ENCODE data around the gene SMIM12. TPM values are rescaled to one million over a fixed set of nuclear protein-coding genes. Genes with fewer than 3 reads are reported as not detected.

Gene SMIM12
- polyA plus RNA-seq, 1 donor from 2014 or later = 42.6 TPM

- Histone ChIP-seq H3K36me3 (ENCODE audit: insufficient read depth, low read length) (no peaks in the 10 kb centered on the region), H3K27me3 (ENCODE audit: insufficient read depth, low read depth, low read length) (no peaks in the 10 kb centered on the region), H3K4me2 (ENCODE audit: low read length) (no peak overlapping the region), H3K9me2 (ENCODE audit: insufficient read depth, low read length) (no peaks in the 10 kb centered on the region), H3K4me3 (ENCODE audit: low read length) (peak overlapping the region; percentile 55), H3K79me2 (replicated peaks; ENCODE audit: insufficient read depth, low read length) (no peaks in the 10 kb centered on the region), H3F3A (ENCODE audit: insufficient read depth, low read length, poor library complexity, severe bottlenecking) (no peaks in the 10 kb centered on the region), H3K9me3 (ENCODE audit: low read length) (no peaks in the 10 kb centered on the region), H2AFZ (ENCODE audit: low read depth, low read length) (no peak overlapping the region), H3K27ac (ENCODE audit: low read length) (no peak overlapping the region), H3K9ac (ENCODE audit: low read length) (peak overlapping the region; percentile 31), H4K20me1 (ENCODE audit: insufficient read depth) (no peaks in the 10 kb centered on the region)
- peak; percentile 59 for TF ChIP-seq RAD21 (conservative IDR thresholded peaks at IDR 0.05)
- TF ChIP-seq TAF1 (IDR thresholded peaks at IDR 0.05; ENCODE audit: low read depth) = no peak
- peak; percentile 73 for TF ChIP-seq SMC3 (conservative IDR thresholded peaks at IDR 0.05; ENCODE audit: poor library complexity)
- no peak for TF ChIP-seq EZH2 (IDR thresholded peaks at IDR 0.05; ENCODE audit: borderline replicate concordance, insufficient read depth, low read length, poor library complexity, severe bottlenecking)
- peak; percentile 87 for TF ChIP-seq CTCF (IDR thresholded peaks at IDR 0.05; ENCODE audit: poor library complexity, severe bottlenecking)
Observed at GRCh38 chr1:34865981-34866761, 6.6 kb upstream of the SMIM12 start.

GRCh38 chr1:34865573-34865972 is 6.0 kb upstream of the SMIM12 start:
- H3K9ac ChIP-seq (ENCODE audit: low read length) = no peak overlapping the region
- no peak overlapping the region for H3K27ac ChIP-seq (ENCODE audit: low read length)

More at GRCh38 chr1:34865573-34865972, 6.0 kb upstream of the SMIM12 start:
- Histone ChIP-seq H3K27me3 (ENCODE audit: insufficient read depth, low read depth, low read length) (no peaks in the 10 kb centered on the region), H4K20me1 (ENCODE audit: insufficient read depth) (no peaks in the 10 kb centered on the region), H3K4me2 (ENCODE audit: low read length) (no peak overlapping the region), H3K79me2 (replicated peaks; ENCODE audit: insufficient read depth, low read length) (no peaks in the 10 kb centered on the region), H3K36me3 (ENCODE audit: insufficient read depth, low read length) (no peaks in the 10 kb centered on the region), H3K9me2 (ENCODE audit: insufficient read depth, low read length) (no peaks in the 10 kb centered on the region), H3K4me3 (ENCODE audit: low read length) (no peak overlapping the region), H2AFZ (ENCODE audit: low read depth, low read length) (no peak overlapping the region), H3K9me3 (ENCODE audit: low read length) (no peaks in the 10 kb centered on the region), H3F3A (ENCODE audit: insufficient read depth, low read length, poor library complexity, severe bottlenecking) (no peaks in the 10 kb centered on the region)
- no peak for TF ChIP-seq SMC3 (conservative IDR thresholded peaks at IDR 0.05; ENCODE audit: poor library complexity)
- TF ChIP-seq REST (IDR thresholded peaks at IDR 0.05; ENCODE audit: borderline replicate concordance) = no peak
- TF ChIP-seq POLR2AphosphoS5 (IDR thresholded peaks at IDR 0.05) = no peak
- no peak for TF ChIP-seq MXI1 (conservative IDR thresholded peaks at IDR 0.05; ENCODE audit: poor library complexity, severe bottlenecking)
- no peak for TF ChIP-seq CTCF (IDR thresholded peaks at IDR 0.05; ENCODE audit: poor library complexity, severe bottlenecking)
- TF ChIP-seq EZH2 (IDR thresholded peaks at IDR 0.05; ENCODE audit: borderline replicate concordance, insufficient read depth, low read length, poor library complexity, severe bottlenecking) = no peak
- TF ChIP-seq TAF1 (IDR thresholded peaks at IDR 0.05; ENCODE audit: low read depth) = no peak
- no peak for TF ChIP-seq RAD21 (conservative IDR thresholded peaks at IDR 0.05)
- no peak for TF ChIP-seq EP300 (conservative IDR thresholded peaks at IDR 0.05; ENCODE audit: poor library complexity, severe bottlenecking)

Measured in neural cell (in vitro differentiated cells).